Skeletal muscle tissue (tissue), 4 donors: ENCODE data around the gene ZNF622. TPM values are rescaled to one million over a fixed set of nuclear protein-coding genes. Genes with fewer than 3 reads are reported as not detected.
A peak's percentile ranks its signal among the peaks of the same experiment; 100 is the strongest.

Experiments used
- H3K27ac ChIP-seq: one replicate; pipeline ENCODE4 v1.7.0; 2013; ENCODE audit warnings: mild to moderate bottlenecking, low read depth, low read length, inconsistent platforms
- H3K27me3 ChIP-seq, 3 donors: one replicate each; pipeline ENCODE4 v1.7.0; 2013; ENCODE audit warnings: low read length in 3 of 3; ENCODE audit not compliant: control insufficient read depth in 3 of 3, insufficient read depth in 3 of 3
- H3K36me3 ChIP-seq, 3 donors: one replicate each; pipeline ENCODE4 v1.7.0; 2013; ENCODE audit warnings: low read length in 3 of 3; ENCODE audit not compliant: control insufficient read depth in 3 of 3, insufficient read depth in 3 of 3
- H3K4me1 ChIP-seq, 3 donors: one replicate each; pipeline ENCODE4 v1.7.0; 2013; ENCODE audit warnings: low read length in 3 of 3, mild to moderate bottlenecking in 3 of 3; ENCODE audit not compliant: control insufficient read depth in 3 of 3, insufficient read depth in 3 of 3
- H3K4me3 ChIP-seq, 3 donors: one replicate each; pipeline ENCODE4 v1.7.0; 2013; ENCODE audit warnings: low read length in 3 of 3
- H3K9ac ChIP-seq, 3 donors: one replicate each; pipeline ENCODE4 v1.7.0; 2013; ENCODE audit warnings: low read length in 3 of 3, mild to moderate bottlenecking in 3 of 3, moderate library complexity in 2 of 3, low read depth in 1 of 3
- H3K9me3 ChIP-seq, 3 donors: one replicate each; pipeline ENCODE4 v1.7.0; 2013; ENCODE audit warnings: low read length in 3 of 3; ENCODE audit not compliant: control insufficient read depth in 3 of 3
- total RNA-seq: library from RNA; depleted of rRNA; stranded (reverse); fragments of >200 nt; gene quantifications from one replicate; pipeline ENCODE4 v1.2.3, GENCODE V29; 2014
- donor health status: Osteomylitis.

ZNF622 gene
- total RNA-seq: 28.2 TPM

DNA sequence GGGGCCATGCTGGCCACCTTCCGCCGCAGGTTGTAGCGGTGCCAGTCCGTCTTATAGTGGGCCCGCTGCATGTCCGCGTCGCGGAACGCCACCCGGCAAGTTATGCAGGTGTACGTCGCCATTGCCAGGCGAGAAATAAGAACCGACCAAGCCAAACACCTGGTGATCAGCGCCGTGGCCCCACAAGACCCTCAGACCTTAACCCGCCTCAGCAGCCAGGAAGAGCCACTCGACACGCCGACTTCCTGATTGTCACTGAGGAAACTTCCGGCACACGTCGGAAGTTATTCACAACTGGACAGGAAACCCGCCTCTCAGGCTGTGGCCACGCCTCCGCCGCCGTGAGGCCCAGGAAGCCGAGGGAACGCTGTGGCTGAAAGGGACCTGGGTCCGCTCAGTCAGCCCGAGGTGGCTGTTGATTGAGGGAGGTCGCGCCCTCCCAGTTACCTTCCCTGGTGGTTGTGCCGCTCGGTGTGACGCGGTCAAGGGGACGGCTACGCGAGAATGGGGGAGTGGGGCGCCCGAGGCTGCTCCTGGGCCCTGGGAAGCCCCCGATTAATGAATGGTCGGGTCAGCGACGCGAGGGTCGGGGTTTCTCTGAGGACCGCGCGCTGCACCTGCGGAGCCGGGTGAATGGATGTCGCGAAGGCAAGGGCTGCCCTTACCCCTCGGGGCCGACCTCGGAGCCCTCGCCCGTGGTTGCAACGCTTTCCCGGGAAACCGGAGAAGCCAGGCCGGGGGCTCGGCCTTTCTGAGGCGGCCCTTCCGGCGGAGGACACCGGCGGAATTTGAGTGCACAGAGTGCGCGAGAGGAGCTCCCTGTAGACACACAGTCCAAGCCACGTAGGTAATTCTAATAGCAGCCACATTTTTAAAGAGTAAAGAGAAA lies at the start of gene ZNF622:
ZNF622 (minus strand) TSS at position 257 of the 889 bp plus-strand sequence; CDS start at position 122, 135 bp downstream.
- H3K9me3 ChIP-seq: no peaks in the 10 kb centered on the region
- peak within 1 kb of the TSS; percentile 86 to 91 (median 90) for H3K9ac ChIP-seq
- H3K36me3 ChIP-seq: peaks cover 12 to 27% (median 27%) of the 10 kb centered on the region in 3 donors
- no peaks in the 10 kb centered on the region for H3K27me3 ChIP-seq
- H3K4me3 ChIP-seq: peak within 1 kb of the TSS; percentile 86 to 99 (median 93)
- peaks cover 45 to 80% (median 48%) of the 10 kb centered on the region in 3 donors for H3K4me1 ChIP-seq
- H3K27ac ChIP-seq: peak within 1 kb of the TSS; percentile 76

- H3K4me3 ChIP-seq: no peak overlapping the region
- no peak overlapping the region for H3K27ac ChIP-seq
- H3K36me3 ChIP-seq: peaks cover 0 to 7% (median 0%) of the 10 kb centered on the region in 3 donors
- peaks cover 5 to 6% (median 5%) of the 10 kb centered on the region in 3 donors for H3K4me1 ChIP-seq
- H3K9me3 ChIP-seq: no peaks in the 10 kb centered on the region
- H3K27me3 ChIP-seq: no peaks in the 10 kb centered on the region
- H3K9ac ChIP-seq: no peak overlapping the region
Measured at GRCh38 chr5:16510098-16510497, 44.5 kb upstream of the ZNF622 start.

DNA sequence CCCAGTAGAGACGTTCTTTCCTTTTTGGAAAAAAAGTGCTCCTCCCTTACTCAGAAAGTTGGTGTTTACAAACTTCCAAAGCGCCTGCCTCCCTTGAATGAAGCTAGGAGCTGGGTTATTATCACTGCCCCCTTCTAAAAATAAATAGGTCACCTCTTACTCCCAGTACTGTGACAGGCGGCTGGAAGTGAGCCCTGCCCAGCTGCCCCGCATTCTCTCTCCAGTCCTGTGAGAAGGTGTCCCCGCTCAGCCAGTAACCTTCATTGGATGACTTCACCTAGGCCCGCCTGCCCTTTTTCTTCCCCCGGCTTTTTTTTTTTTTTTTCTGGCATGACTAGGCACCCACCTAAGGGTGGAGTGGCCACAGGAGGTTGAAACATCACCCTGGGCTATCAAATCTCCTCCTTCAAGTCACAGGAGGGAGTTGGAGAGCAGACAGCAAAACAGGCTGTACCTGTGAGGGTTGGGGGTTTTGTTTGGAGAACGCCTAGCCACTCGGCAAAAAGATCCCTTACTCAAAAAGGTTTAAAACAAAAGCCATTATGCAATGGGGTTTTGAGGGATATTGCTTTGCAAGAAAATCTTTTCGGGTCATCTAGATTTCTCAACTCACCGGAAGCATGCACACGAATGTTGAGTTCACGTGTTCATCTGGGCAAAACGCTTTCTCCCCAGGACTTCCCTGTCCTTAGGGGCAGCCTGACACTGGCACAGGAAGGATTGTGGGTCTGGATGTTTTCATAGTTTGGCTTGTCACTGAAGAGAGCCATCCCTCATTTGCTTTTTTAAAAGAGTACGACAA lies 43.3 kb upstream of the ZNF622 start:
- Histone ChIP-seq H3K27ac (peak overlapping the region; percentile 92), H3K9me3 (no peaks in the 10 kb centered on the region), H3K9ac (peak overlapping the region; percentile 80 to 89 (median 87)), H3K4me3 (peak overlapping the region; percentile 84 to 86 (median 84)), H3K27me3 (no peaks in the 10 kb centered on the region), H3K4me1 (peaks cover 6 to 14% (median 12%) of the 10 kb centered on the region in 3 donors), H3K36me3 (peaks cover 4 to 14% (median 5%) of the 10 kb centered on the region in 3 donors)

DNA sequence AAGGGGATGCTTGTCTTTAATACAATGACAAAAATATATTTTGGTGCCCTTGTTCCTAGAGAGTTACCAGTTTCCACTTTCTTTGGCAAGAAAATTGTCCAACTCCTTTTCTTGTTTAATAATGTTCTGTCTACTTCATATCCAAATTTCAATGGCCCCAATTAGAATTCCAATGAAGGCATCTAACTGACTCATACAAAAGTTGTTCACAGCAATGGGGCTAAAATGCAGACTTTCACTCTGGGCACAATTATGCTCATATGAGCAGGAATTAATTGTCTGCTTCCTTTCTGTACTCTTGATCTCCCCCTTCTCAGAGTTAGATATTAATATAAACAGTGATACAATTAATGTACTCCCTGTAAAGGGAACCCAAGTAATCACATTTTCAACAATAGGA lies 42.1 kb upstream of the ZNF622 start:
- H3K4me1 ChIP-seq: peaks cover 11 to 19% (median 13%) of the 10 kb centered on the region in 3 donors
- peak overlapping the region; percentile 80 to 89 (median 87) for H3K9ac ChIP-seq
- H3K4me3 ChIP-seq: peak overlapping the region; percentile 84 to 86 (median 84)
- peak overlapping the region; percentile 92 for H3K27ac ChIP-seq
- H3K27me3 ChIP-seq: no peaks in the 10 kb centered on the region
- H3K9me3 ChIP-seq: no peaks in the 10 kb centered on the region
- H3K36me3 ChIP-seq: peaks cover 5 to 14% (median 9%) of the 10 kb centered on the region in 3 donors

GRCh38 chr5:16505904-16506303 lies 40.3 kb upstream of the ZNF622 start:
- Histone ChIP-seq H3K36me3 (peaks cover 5 to 14% (median 9%) of the 10 kb centered on the region in 3 donors), H3K4me3 (peak overlapping the region; percentile 84 to 86 (median 84)), H3K27me3 (no peaks in the 10 kb centered on the region), H3K27ac (peak overlapping the region; percentile 92), H3K9ac (peak overlapping the region; percentile 80 to 89 (median 87)), H3K9me3 (no peaks in the 10 kb centered on the region), H3K4me1 (peaks cover 17 to 24% (median 18%) of the 10 kb centered on the region in 3 donors)

GRCh38 chr5:16505140-16505891 lies 39.7 kb upstream of the ZNF622 start:
- H3K27ac ChIP-seq: peak overlapping the region; percentile 92
- no peaks in the 10 kb centered on the region for H3K9me3 ChIP-seq
- H3K4me3 ChIP-seq: peak overlapping the region; percentile 84 to 86 (median 84)
- peaks cover 23 to 29% (median 24%) of the 10 kb centered on the region in 3 donors for H3K4me1 ChIP-seq
- H3K27me3 ChIP-seq: no peaks in the 10 kb centered on the region
- peak overlapping the region; percentile 80 to 89 (median 87) for H3K9ac ChIP-seq
- peaks cover 5 to 14% (median 9%) of the 10 kb centered on the region in 3 donors for H3K36me3 ChIP-seq

DNA sequence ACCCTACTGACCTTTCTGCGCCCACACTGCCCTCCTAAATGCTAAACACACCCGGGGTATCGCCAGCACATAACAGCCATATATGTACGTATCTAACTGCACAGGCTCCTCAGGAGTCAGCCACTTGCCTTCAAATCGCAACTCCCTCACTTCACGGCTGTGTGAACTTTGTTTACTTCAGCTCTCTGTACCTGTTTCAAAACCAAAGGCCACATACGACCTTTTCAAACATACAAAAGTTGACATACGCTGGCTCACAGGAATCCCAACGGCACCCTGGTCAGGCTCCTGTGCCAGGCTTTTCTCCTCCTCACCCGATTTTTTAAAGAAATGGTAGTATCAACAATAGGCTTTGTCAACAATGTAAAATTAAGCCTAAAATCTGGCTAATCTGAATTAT lies 39.0 kb upstream of the ZNF622 start:
- Histone ChIP-seq H3K4me1 (peaks cover 28 to 37% (median 31%) of the 10 kb centered on the region in 3 donors), H3K4me3 (peak overlapping the region; percentile 10 to 84 (median 84)), H3K9me3 (no peaks in the 10 kb centered on the region), H3K36me3 (peaks cover 5 to 14% (median 9%) of the 10 kb centered on the region in 3 donors), H3K9ac (peak overlapping the region in 2 of 3 donors; percentile 80 to 87), H3K27ac (peak overlapping the region; percentile 92), H3K27me3 (no peaks in the 10 kb centered on the region)

GRCh38 chr5:16502866-16503265 lies 37.3 kb upstream of the ZNF622 start:
- no peaks in the 10 kb centered on the region for H3K9me3 ChIP-seq
- peak overlapping the region; percentile 28 for H3K27ac ChIP-seq
- peaks cover 26 to 50% (median 40%) of the 10 kb centered on the region in 3 donors for H3K4me1 ChIP-seq
- no peaks in the 10 kb centered on the region for H3K27me3 ChIP-seq
- peak overlapping the region in 1 of 3 donors; percentile 16 for H3K9ac ChIP-seq
- peaks cover 5 to 14% (median 9%) of the 10 kb centered on the region in 3 donors for H3K36me3 ChIP-seq
- peak overlapping the region in 2 of 3 donors; percentile 22 to 41 for H3K4me3 ChIP-seq

GRCh38 chr5:16500024-16500423 lies 34.4 kb upstream of the ZNF622 start:
- peak overlapping the region in 2 of 3 donors; percentile 42 to 53 for H3K4me3 ChIP-seq
- H3K27me3 ChIP-seq: no peaks in the 10 kb centered on the region
- peaks cover 36 to 66% (median 62%) of the 10 kb centered on the region in 3 donors for H3K4me1 ChIP-seq
- peak overlapping the region; percentile 28 for H3K27ac ChIP-seq
- H3K9ac ChIP-seq: no peak overlapping the region
- no peaks in the 10 kb centered on the region for H3K9me3 ChIP-seq
- H3K36me3 ChIP-seq: peaks cover 5 to 9% (median 7%) of the 10 kb centered on the region in 3 donors
